K562 (cell line): ENCODE data around the gene GALNT17. TPM values are rescaled to one million over a fixed set of nuclear protein-coding genes. Genes with fewer than 3 reads are reported as not detected.

ENCODE experiments used
- ATAC-seq: fragments of 200-7000 bp; cut with Tn5 transposase; 3 replicates; pipeline ENCODE4 v1.9.1; 2020; ENCODE audit warnings: moderate library complexity
- BruUV-seq: library from RNA; stranded (reverse); fragments of 400-500 nt; replicated peaks from 2 replicates; lab custom pipeline; 2021; lab: Mats Ljungman, UMichigan
- CTCF ChIA-PET: fragments of 300-600 bp; formaldehyde crosslinking; extraction: SDS; loops from one replicate; lab custom pipeline; 2021; ENCODE audit warnings: low intra/inter-chr PET ratio; lab: Yijun Ruan, JAX
- POLR2A ChIA-PET: fragments of 300-600, 350-650 bp; sonication (Branson Sonifier 250); formaldehyde crosslinking; extraction: SDS; loops from one replicate; lab custom pipeline; 2021; ENCODE audit warnings: antibody characterized with exemption, inconsistent platforms; lab: Yijun Ruan, JAX
- DNase-seq, 4 experiments: peaks; one replicate each; pipeline versions ENCODE4 v3.0.0 to v3.0.0-alpha.2; 2011 to 2018; ENCODE audit warnings: low spot score in 3 of 4, mixed read lengths in 3 of 4; ENCODE audit errors: extremely low read depth in 1 of 4
- FAIRE-seq: peaks from 2 replicates; lab custom pipeline; 2011; peaks lifted over from hg19 to GRCh38; lab: Jason Lieb, UNC
- H2AFZ ChIP-seq: 2 replicates; pipeline ENCODE4 v1.6.0; 2011; ENCODE audit warnings: low read depth, low read length, control low read depth, inconsistent platforms
- H3K27ac ChIP-seq: fragments of 200-600 bp; 3 replicates; pipeline ENCODE4 v1.8.0; 2011; ENCODE audit warnings: low read depth, mild to moderate bottlenecking, control low read depth, inconsistent platforms, low read length, moderate library complexity, mixed read lengths; ENCODE audit errors: extremely low read depth
- H3K27me3 ChIP-seq, 2 experiments: fragments of 300-600 bp in 1 of 2; 2 replicates in 1 of 2; 3 replicates in 1 of 2; pipeline versions ENCODE4 v1.6.0 to v1.8.0; 2011; ENCODE audit warnings: inconsistent platforms in 2 of 2, low read length in 2 of 2, mild to moderate bottlenecking in 1 of 2, mixed read lengths in 1 of 2, moderate library complexity in 1 of 2; ENCODE audit not compliant: control insufficient read depth in 2 of 2, insufficient read depth in 2 of 2
- H3K36me3 ChIP-seq: fragments of 300-600 bp; 3 replicates; pipeline ENCODE4 v1.8.0; 2011; ENCODE audit warnings: mild to moderate bottlenecking, low read length, inconsistent platforms; ENCODE audit not compliant: control insufficient read depth, insufficient read depth
- H3K4me1 ChIP-seq, 2 experiments: fragments of 200-600 bp in 1 of 2; replicated peaks in 1 of 2; 2 replicates in 1 of 2; 3 replicates in 1 of 2; pipeline versions ENCODE4 v1.5.1 to v1.8.0; 2011; ENCODE audit warnings: inconsistent platforms in 2 of 2, low read length in 2 of 2, mild to moderate bottlenecking in 1 of 2, mixed read lengths in 1 of 2, moderate library complexity in 1 of 2; ENCODE audit not compliant: control insufficient read depth in 2 of 2, insufficient read depth in 2 of 2
- H3K4me2 ChIP-seq: 2 replicates; pipeline ENCODE4 v1.6.1; 2011; ENCODE audit warnings: low read length, control low read depth, inconsistent platforms, mixed read lengths; ENCODE audit not compliant: insufficient read depth
- H3K4me3 ChIP-seq: fragments of 200-600 bp; sonication (generic), shearing (Covaris generic); 2 replicates; pipeline ENCODE4 v1.5.1; 2016; ENCODE audit warnings: control low read depth, inconsistent platforms
- H3K79me2 ChIP-seq: fragments of 200-600 bp; 3 replicates; pipeline ENCODE4 v1.8.0; 2011; ENCODE audit warnings: low read length, inconsistent platforms; ENCODE audit not compliant: control insufficient read depth, insufficient read depth
- H3K9ac ChIP-seq, 2 experiments: 2 replicates each; pipeline versions ENCODE4 v1.6.0 to v1.6.1; 2011; ENCODE audit warnings: low read depth in 2 of 2, low read length in 2 of 2, control low read depth in 1 of 2, inconsistent platforms in 1 of 2, mild to moderate bottlenecking in 1 of 2, mixed read lengths in 1 of 2; ENCODE audit not compliant: insufficient read depth in 1 of 2
- H3K9me1 ChIP-seq: one replicate; pipeline ENCODE4 v1.6.0; 2011; ENCODE audit warnings: inconsistent platforms, mild to moderate bottlenecking, low read length, moderate library complexity; ENCODE audit not compliant: control insufficient read depth, insufficient read depth
- H3K9me3 ChIP-seq: replicated peaks from 2 replicates; pipeline ENCODE4 v1.5.1; 2011; ENCODE audit warnings: low read depth, low read length, inconsistent platforms; ENCODE audit not compliant: control insufficient read depth, insufficient read depth
- H4K20me1 ChIP-seq: replicated peaks from 2 replicates; pipeline ENCODE4 v1.6.1; 2011; ENCODE audit warnings: low read length, inconsistent platforms, mixed read lengths; ENCODE audit not compliant: control insufficient read depth, insufficient read depth
- NFATC3 ChIP-seq: fragments of 450-650 bp; IDR thresholded peaks from 2 replicates; pipeline ENCODE4 v1.6.1; 2017; ENCODE audit warnings: mild to moderate bottlenecking
- SRSF9 ChIP-seq: fragments of 200-400 bp; formaldehyde crosslinking; IDR thresholded peaks from 2 replicates; pipeline ENCODE4 v1.6.1; 2017; ENCODE audit warnings: low read depth, low read length, borderline replicate concordance
- ZC3H11A ChIP-seq: IDR thresholded peaks from 2 replicates; pipeline ENCODE4 v1.6.1; 2012; ENCODE audit warnings: low read depth, low read length, improper control_type of control experiment
- ZNF75A ChIP-seq: fragments of 450-650 bp; formaldehyde crosslinking; IDR thresholded peaks from 2 replicates; pipeline ENCODE4 v1.4.0; 2020; ENCODE audit warnings: mild to moderate bottlenecking
- WGBS: fragments of 100-300 bp; shearing (Covaris generic); methylation state at CpG from one replicate; pipeline ENCODE4 v1.1.6; 2016; ENCODE audit warnings: low coverage, mixed read lengths; ENCODE audit not compliant: insufficient coverage; ENCODE audit errors: missing lambda C conversion rate; 5-methylcytosine and 5-hydroxymethylcytosine counted together
- in situ Hi-C: fragments of 300-500 bp; cut with MboI; formaldehyde crosslinking; loops from 4 replicates; pipeline ENCODE4 v1.15.0; 2018; ENCODE audit warnings: inconsistent platforms, mixed read lengths
- intact Hi-C: fragments of 100-400 bp; cut with micrococcal nuclease; formaldehyde crosslinking; loops from 2 replicates; pipeline ENCODE4 v1.14.2; 2022
- polyA plus RNA-seq, 8 experiments: library from polyadenylated mRNA; depleted of rRNA in 4 of 8; stranded (reverse) in 5 of 8; unstranded in 3 of 8; fragments of >200 nt; fragmentation: Nextera tagmentation in 2 of 8; fragmentation: Illumina TruSeq in 1 of 8; extraction: Ambion mirVana in 2 of 8; extraction: Trizol in 1 of 8; gene quantifications; 2 replicates each; pipeline versions ENCODE4 v1.2.1 to v1.2.3, GENCODE V29; 2011 to 2014; ENCODE audit warnings: inconsistent platforms in 1 of 8, missing spikeins in 1 of 8
- total RNA-seq, 7 experiments: library from RNA; depleted of rRNA in 6 of 7; stranded (reverse); fragments of >200 nt in 6 of 7; fragmentation: Illumina TruSeq in 2 of 7; extraction: Trizol in 2 of 7; gene quantifications; 2 replicates each; pipeline versions ENCODE4 v1.2.1 to v1.2.3, GENCODE V29; 2011 to 2021; ENCODE audit warnings: low replicate concordance in 1 of 7
- TF ChIP-seq, protein P1 (sequence below): fragments of 200-800 bp; sonication (Bioruptor generic); IDR thresholded peaks from 2 replicates; pipeline ENCODE4 v1.6.1; 2016; ENCODE audit warnings: missing genetic modification characterization, missing compliant biosample characterization
- TF ChIP-seq, protein P2 (sequence below): fragments of 450-650 bp; formaldehyde crosslinking; IDR thresholded peaks from 2 replicates; pipeline ENCODE4 v1.4.0; 2022; ENCODE audit warnings: missing genetic modification characterization
- TF ChIP-seq, protein P3 (sequence below), 2 experiments: fragments of 200-800 bp in 1 of 2; sonication (Bioruptor generic) in 1 of 2; sonication (generic) in 1 of 2; formaldehyde crosslinking in 1 of 2; IDR thresholded peaks in 1 of 2; conservative IDR thresholded peaks in 1 of 2; 2 replicates each; pipeline versions ENCODE4 v1.5.0 to v1.6.1; 2016 to 2020; ENCODE audit warnings: missing compliant biosample characterization in 1 of 2, missing genetic modification characterization in 1 of 2, missing genetic modification reagents in 1 of 2
- TF ChIP-seq, protein P4 (sequence below): fragments of 200-400 bp; formaldehyde crosslinking; IDR thresholded peaks from 2 replicates; pipeline ENCODE4 v1.6.1; 2017; ENCODE audit warnings: mild to moderate bottlenecking, low read depth, low read length, moderate library complexity

GALNT17 gene
- total and polyA plus RNA-seq, 9 of the 15 experiments (the other 6 are each of a cell fraction or from before 2014, with no cell fraction given) = not detected

DNA sequence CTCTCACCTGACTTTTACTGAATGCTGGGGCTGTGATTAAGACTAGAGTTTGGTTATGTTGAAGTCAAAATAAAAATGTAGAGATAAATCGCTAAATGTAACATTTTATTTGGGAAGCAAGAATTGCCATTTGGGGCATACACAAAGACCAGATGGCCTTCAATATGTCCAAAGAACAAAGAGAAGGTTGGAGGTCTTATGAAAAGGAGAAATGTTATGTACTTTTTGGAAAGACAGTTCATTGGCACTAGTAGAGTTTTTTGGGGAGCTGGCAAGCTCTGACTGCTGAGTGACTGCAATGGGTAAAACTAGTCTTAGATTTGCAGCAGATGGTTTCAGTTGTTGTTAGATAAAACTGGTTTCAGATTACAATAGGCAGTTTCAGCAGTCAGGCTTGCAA is 35.6 kb upstream of the GALNT17 start:
- intact Hi-C loops = no loop called here
- no peaks in the 10 kb centered on the region for H3K9me3 ChIP-seq
- no peaks in the 10 kb centered on the region for H3K4me1 ChIP-seq
- in situ Hi-C loops = no loop called here
- H2AFZ ChIP-seq = no peak overlapping the region
- ChIA-PET POLR2A (no interaction called here), CTCF (no interaction called here)
- no peaks in the 10 kb centered on the region for H3K9me1 ChIP-seq
- no peaks in the 10 kb centered on the region for H4K20me1 ChIP-seq
- no peak for DNase-seq
- no peak overlapping the region for H3K27ac ChIP-seq
- no peaks in the 10 kb centered on the region; a peak in 1 of 5 replicates for H3K27me3 ChIP-seq
- FAIRE-seq = no peak
- ATAC-seq = no peak
- no peak overlapping the region for H3K4me3 ChIP-seq
- no peak overlapping the region for H3K4me2 ChIP-seq
- no peaks in the 10 kb centered on the region for H3K36me3 ChIP-seq
- H3K79me2 ChIP-seq = no peaks in the 10 kb centered on the region
- H3K9ac ChIP-seq = no peak overlapping the region
- 0% methylated on average over 1 of the region's 1 CpG for WGBS
- no TSS peak for BruUV-seq
- TF ChIP-seq, protein P1, sequence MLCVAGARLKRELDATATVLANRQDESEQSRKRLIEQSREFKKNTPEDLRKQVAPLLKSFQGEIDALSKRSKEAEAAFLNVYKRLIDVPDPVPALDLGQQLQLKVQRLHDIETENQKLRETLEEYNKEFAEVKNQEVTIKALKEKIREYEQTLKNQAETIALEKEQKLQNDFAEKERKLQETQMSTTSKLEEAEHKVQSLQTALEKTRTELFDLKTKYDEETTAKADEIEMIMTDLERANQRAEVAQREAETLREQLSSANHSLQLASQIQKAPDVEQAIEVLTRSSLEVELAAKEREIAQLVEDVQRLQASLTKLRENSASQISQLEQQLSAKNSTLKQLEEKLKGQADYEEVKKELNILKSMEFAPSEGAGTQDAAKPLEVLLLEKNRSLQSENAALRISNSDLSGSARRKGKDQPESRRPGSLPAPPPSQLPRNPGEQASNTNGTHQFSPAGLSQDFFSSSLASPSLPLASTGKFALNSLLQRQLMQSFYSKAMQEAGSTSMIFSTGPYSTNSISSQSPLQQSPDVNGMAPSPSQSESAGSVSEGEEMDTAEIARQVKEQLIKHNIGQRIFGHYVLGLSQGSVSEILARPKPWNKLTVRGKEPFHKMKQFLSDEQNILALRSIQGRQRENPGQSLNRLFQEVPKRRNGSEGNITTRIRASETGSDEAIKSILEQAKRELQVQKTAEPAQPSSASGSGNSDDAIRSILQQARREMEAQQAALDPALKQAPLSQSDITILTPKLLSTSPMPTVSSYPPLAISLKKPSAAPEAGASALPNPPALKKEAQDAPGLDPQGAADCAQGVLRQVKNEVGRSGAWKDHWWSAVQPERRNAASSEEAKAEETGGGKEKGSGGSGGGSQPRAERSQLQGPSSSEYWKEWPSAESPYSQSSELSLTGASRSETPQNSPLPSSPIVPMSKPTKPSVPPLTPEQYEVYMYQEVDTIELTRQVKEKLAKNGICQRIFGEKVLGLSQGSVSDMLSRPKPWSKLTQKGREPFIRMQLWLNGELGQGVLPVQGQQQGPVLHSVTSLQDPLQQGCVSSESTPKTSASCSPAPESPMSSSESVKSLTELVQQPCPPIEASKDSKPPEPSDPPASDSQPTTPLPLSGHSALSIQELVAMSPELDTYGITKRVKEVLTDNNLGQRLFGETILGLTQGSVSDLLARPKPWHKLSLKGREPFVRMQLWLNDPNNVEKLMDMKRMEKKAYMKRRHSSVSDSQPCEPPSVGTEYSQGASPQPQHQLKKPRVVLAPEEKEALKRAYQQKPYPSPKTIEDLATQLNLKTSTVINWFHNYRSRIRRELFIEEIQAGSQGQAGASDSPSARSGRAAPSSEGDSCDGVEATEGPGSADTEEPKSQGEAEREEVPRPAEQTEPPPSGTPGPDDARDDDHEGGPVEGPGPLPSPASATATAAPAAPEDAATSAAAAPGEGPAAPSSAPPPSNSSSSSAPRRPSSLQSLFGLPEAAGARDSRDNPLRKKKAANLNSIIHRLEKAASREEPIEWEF (CRISPR knock-in tag) = no peak
- TF ChIP-seq NFATC3 = no peak
- no peak for TF ChIP-seq ZNF75A (CRISPR knock-in tag)
- TF ChIP-seq, protein P2, sequence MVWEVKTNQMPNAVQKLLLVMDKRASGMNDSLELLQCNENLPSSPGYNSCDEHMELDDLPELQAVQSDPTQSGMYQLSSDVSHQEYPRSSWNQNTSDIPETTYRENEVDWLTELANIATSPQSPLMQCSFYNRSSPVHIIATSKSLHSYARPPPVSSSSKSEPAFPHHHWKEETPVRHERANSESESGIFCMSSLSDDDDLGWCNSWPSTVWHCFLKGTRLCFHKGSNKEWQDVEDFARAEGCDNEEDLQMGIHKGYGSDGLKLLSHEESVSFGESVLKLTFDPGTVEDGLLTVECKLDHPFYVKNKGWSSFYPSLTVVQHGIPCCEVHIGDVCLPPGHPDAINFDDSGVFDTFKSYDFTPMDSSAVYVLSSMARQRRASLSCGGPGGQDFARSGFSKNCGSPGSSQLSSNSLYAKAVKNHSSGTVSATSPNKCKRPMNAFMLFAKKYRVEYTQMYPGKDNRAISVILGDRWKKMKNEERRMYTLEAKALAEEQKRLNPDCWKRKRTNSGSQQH (CRISPR knock-in tag) = no peak
- TF ChIP-seq SRSF9 = no peak
- TF ChIP-seq, protein P3, sequence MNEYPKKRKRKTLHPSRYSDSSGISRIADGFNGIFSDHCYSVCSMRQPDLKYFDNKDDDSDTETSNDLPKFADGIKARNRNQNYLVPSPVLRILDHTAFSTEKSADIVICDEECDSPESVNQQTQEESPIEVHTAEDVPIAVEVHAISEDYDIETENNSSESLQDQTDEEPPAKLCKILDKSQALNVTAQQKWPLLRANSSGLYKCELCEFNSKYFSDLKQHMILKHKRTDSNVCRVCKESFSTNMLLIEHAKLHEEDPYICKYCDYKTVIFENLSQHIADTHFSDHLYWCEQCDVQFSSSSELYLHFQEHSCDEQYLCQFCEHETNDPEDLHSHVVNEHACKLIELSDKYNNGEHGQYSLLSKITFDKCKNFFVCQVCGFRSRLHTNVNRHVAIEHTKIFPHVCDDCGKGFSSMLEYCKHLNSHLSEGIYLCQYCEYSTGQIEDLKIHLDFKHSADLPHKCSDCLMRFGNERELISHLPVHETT (CRISPR knock-in tag; conservative IDR thresholded peaks at IDR 0.05 in 1 of 2, IDR thresholded peaks at IDR 0.05 in 1 of 2) = no peak
- no peak for TF ChIP-seq ZC3H11A
- TF ChIP-seq, protein P4, sequence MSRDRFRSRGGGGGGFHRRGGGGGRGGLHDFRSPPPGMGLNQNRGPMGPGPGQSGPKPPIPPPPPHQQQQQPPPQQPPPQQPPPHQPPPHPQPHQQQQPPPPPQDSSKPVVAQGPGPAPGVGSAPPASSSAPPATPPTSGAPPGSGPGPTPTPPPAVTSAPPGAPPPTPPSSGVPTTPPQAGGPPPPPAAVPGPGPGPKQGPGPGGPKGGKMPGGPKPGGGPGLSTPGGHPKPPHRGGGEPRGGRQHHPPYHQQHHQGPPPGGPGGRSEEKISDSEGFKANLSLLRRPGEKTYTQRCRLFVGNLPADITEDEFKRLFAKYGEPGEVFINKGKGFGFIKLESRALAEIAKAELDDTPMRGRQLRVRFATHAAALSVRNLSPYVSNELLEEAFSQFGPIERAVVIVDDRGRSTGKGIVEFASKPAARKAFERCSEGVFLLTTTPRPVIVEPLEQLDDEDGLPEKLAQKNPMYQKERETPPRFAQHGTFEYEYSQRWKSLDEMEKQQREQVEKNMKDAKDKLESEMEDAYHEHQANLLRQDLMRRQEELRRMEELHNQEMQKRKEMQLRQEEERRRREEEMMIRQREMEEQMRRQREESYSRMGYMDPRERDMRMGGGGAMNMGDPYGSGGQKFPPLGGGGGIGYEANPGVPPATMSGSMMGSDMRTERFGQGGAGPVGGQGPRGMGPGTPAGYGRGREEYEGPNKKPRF = no peak
